Measurements from ENCODE around the gene C1QTNF1.

C1QTNF1 gene, protein sequence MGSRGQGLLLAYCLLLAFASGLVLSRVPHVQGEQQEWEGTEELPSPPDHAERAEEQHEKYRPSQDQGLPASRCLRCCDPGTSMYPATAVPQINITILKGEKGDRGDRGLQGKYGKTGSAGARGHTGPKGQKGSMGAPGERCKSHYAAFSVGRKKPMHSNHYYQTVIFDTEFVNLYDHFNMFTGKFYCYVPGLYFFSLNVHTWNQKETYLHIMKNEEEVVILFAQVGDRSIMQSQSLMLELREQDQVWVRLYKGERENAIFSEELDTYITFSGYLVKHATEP

DNA sequence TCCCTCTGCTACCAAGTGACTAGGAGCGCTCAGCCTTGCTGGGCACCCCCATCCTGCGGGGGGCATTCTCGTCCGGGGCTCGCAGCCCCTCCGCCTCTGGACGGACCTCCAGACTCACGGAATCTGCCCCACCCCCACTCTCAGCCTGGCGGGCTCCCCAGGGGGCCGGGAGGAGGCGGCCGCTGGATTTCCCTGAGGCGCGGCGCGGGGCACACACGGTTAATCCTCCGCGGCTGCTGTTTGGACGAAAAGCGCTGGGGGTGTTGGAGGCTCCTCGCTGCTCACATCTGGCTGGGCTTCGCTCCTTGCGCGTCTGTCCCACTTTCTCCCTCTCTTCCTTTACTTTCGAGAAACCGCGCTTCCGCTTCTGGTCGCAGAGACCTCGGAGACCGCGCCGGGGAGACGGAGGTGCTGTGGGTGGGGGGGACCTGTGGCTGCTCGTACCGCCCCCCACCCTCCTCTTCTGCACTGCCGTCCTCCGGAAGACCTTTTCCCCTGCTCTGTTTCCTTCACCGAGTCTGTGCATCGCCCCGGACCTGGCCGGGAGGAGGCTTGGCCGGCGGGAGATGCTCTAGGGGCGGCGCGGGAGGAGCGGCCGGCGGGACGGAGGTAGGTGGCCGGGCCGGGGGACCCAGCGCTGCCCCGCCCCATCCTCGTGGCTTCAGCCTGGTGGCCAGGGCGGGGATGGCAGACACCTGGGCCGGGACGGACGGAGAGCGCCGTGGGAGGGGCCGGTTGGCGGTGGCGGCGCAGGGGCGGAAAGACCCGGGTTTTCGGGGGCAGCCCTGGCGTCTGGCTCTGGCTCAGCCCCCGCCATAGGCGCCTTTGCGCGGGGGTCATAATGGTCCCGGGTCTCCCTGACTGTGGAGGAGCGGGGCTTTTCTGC is at the start of gene C1QTNF1:
Gene C1QTNF1 (plus strand): TSS at position 284 of the 886 bp plus-strand sequence. CDS start 19,800 bp downstream, outside the sequence.
- no peak for DNase-seq (ENCODE audit: low read depth)

DNA sequence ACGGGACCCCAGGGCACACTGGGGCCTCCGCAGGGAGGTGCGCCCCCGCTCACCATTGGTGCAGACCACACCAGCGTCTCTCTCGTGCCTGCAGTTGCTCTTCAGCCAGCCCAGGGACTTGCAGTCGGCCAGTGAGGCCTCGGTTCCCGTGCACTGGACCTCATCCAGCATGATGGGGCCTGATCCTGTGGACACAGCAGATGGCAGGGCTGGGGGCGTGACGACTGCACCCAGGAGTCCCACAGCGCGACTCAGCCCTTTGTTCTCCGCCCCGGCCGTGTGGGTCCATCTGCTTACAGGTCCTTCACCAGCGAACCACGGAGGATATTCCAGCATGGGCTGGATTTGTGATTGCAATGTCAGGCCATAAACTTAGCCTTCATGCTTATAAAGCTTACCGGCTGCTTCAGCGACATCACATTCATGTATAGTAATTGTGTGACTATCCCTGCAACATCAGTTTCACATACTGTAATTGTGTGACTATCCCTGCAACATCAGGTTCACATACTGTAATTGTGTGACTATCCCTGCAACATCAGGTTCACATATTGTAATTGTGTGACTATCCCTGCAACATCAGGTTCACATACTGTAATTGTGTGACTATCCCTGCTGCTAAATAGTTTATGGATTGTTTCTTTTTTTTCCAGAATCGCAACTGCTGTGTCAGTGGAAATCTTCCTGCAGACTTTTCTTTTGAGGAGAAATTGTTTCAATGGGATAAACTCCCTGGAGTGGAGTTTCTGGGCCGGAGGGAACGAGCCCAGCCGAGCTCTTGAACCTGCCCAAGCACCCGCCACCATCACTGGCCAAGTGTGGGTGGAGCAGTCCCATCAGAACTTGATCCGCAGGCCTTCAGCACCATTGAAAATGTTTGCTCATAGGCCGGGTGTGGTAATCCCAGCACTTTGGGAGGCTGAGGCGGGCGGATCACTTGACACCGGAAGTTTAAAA is 49.1 kb upstream of the C1QTNF1 start:
- peak; percentile 79 for DNase-seq (ENCODE audit: low read depth)

DNA sequence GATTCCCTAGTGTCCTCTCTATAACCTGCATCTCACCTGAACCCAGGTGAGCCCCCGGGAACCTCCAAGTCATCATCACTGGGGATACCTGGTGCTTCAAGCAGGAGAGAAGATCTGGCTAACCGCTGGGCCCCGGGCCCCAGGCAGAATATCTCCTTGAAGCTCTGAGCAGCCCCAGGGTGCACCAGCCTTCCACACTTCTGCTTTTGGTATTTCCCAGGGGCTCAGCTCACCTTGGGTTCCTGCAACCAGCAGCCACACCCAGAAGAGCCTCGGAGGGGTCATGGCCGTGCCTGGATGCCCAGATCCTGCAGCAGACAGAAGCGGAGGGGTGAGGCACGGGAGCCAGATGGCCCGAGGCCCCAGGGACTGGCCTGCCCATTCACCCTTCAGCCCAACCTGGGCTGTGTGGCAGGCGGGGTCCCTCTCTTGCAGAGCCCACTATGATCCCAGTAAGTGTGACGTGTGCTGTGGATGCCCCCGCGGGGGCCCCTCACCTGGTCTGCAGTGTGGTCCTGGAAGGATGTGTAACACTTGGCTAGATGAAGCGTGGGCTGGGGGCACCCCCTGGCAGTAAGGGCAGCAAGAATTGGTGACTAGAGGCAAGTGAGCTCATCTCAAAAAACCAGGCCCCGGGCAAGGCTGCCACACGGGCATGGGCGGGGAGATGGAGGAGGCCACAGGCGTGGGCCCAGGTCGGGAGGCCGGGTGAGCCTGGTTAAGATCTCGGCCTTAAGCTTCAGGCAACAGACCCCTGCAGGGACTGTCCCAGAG is 46.9 kb upstream of the C1QTNF1 start:
- no peak for DNase-seq (ENCODE audit: low read depth)

DNA sequence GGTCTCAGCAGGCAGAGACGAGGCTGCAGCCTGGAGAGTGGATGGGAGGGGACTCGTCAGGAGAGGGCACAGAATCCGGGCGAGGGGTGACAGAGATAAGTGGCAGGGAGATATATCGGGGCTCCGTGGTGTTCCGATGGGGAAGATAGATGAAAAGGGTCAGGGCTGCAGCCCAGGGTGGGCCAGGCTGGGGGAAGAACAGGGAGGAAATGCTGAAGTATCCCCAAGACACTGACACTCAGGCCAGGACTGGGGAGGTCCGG is 46.4 kb upstream of the C1QTNF1 start:
- DNase-seq (ENCODE audit: low read depth) = no peak

DNA sequence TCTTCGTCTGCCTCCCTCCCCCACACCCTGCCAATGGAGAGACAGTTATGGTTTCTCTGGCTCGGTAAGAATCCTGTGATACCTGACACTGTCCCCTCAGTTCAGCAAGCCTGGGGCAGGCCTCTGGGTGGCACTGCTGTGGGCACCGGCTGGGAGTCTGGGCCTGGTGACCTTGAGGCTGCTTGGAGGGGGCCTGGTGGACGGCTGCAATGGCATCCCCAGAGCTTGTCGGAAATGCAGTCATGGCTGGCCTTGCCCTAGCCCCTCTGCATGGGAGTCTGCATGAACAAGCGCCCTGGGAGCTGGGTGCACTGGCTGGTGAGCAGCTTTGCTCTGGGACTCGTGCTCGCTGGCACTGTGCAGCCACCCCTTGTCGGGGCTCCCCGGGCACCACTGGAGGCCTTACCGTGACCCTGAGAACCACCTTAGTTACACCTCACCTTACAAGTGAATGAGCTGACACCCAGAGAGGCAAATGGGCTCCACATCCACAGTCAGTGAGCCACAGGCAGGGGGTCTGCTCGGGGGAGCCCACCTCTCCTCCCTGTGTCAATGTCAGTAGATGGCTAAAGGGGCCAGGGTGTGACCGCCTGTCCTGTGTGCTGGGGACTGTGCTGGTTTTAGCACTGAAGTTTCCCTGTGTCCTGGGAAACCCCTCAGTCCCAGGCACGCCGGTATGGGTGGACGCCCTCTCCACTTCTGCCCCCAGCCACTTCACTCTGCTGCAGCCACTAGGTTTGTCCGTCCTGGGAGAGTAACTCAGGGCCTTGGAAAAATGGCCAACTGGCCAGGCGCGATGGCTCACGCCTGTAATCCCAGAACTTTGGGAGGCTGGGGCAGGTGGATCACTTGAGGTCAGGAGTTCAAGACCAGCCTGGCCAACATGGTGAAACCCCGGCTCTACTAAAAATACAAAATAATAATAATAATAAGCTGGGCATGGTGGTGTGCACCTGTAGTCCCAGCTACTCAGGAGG is 45.7 kb upstream of the C1QTNF1 start:
- DNase-seq (ENCODE audit: low read depth) = no peak

DNA sequence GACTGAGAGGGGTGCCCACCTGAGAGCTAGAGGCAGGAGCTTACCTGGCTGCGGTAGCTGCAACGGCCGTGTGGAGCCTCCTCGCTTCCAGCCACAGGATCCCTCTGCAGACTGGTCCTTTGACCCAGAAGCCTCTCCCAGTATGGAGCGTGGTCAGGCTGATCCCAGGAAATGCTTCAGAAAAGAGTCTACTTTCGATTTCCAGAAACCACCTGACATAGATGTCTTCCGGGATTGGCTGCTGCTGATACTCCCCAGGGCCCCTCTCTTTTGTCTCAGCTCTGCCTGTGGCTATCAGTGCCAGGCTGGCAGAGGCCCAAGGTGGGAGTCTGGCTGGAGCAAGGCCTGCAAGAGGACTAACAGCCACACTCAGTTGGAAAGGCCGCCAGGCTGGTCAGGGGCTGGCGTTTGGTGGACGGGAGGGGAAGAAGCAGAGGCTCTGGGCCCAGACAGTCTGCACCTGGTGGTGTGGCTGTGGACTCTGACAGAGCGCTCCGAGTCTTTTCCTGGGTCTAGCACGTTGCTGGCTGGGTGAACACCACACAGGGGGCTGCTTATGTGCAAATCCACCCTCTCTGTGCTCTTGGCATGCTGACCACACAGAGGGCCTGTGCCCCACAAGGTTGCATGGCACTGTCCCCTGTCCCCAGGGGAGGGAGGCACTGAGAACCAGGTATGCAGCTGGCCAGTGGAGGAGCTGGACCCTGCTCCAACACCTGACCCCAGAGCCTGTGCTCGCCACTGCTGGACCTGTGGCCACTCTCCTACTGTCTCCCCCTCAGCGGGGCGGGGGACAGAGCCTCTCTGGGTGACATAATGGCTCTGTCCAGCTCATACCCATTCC is 44.0 kb upstream of the C1QTNF1 start, which contains the start of gene LGALS3BP:
Gene LGALS3BP (minus strand): TSS at position 144 of the 844 bp plus-strand sequence. CDS start 2,732 bp downstream, outside the sequence.
- peak; percentile 50 for DNase-seq (ENCODE audit: low read depth)

DNA sequence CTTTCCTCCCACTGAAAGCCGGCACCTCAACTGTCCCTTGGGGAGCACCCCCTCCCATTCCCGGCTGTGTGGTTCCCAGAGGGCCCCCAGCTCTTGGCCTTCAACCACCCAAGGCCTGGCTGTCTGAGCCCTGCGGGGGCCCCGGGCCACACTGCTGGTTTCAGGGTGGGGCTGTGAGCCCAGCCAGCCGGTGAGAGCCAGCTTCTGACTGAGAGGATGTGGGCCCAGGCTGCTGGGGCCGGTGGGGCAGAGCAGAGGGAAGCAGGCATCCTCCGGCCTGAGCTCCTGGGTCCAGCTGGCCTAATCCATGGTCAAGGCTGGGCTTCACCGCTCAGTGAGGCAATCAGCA is 43.4 kb upstream of the C1QTNF1 start:
- DNase-seq (ENCODE audit: low read depth) = no peak

DNA sequence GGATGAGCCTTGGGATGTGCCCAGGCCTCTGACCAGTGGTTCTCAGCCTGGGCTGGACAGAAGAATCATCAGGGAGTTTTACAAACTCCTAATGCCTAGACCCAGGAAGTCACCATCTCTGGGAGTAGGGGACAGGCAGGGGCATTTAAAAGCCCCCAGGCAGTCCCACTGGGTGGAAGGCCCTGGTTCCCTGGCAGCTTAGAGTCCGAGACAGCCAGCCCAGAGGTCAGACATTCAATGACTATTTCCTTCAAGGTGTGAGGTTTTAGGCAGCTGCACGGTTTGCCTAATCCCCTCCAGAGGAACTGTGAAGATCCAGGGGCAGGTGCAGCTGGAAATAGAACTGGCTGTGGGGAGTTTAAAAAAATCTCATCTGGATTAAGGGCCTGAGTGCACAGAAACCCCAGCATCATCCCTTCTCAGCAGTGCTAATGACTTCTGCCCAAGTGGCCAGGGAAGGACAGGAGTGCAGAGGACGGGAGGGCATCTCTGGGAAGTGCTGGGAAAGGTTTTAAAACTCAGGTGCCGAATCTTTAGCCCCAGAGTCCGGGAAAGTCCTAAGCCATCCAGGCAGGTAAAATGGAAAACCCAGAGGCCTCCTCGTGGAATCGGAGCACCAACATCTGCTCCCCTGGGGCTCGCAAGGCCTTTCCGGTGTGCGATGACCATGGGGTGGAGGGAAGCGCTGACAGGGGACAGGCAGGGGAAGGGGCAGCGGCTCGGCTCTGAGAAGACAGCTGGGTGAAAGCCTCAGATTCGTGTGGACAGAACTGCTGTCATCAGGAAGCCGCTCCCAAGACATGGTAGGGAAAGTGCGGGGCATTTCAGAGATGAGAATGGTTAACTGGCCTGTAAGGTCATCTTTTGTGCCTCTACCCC is 42.7 kb upstream of the C1QTNF1 start:
- DNase-seq (ENCODE audit: low read depth) = no peak

DNA sequence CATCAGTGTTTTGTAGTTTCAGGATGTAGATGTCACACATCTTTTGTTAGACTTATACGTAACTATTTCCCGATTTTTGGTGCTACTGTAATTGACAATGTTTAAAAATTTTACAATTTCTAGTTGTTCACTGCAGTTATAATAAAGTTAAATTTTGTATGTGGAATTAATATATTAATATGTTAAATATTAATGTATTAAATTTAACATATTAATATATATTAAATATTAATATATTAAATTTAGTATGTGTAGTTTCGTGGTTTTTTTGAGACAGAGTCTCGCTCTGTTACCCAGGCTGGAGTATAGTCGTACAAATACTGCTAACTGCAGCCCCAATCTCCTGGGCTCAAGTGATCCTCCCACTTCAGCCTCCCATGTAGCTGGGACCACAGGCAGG is 38.6 kb upstream of the C1QTNF1 start:
- DNase-seq (ENCODE audit: low read depth) = no peak

DNA sequence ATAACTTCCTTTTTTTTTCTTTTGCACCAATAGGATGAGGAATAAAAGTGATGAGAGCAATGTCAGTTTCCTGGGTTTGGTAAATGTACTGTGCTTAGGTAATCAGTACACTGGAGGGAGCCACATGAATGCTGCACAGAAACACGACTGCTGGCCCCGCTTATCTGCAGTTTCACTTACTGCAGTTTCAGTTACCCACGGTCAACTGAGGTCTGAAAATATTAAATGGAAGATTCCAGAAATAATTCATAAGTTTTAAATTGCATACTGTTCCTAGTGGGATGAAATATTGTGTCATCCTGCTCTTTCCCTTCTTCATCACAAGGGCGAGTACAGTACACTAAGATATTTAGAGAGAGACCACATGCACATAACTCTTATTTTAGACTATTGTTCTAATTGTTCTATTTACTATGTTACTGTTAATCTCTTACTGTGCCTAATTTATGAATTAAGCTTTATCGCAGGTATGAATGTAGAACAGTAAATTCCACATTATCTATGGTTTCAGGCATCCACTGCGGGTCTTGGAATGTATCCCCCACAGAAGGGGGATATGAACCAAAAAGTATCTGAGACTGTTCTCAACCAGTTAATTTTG is 37.8 kb upstream of the C1QTNF1 start:
- DNase-seq (ENCODE audit: low read depth) = no peak

DNA sequence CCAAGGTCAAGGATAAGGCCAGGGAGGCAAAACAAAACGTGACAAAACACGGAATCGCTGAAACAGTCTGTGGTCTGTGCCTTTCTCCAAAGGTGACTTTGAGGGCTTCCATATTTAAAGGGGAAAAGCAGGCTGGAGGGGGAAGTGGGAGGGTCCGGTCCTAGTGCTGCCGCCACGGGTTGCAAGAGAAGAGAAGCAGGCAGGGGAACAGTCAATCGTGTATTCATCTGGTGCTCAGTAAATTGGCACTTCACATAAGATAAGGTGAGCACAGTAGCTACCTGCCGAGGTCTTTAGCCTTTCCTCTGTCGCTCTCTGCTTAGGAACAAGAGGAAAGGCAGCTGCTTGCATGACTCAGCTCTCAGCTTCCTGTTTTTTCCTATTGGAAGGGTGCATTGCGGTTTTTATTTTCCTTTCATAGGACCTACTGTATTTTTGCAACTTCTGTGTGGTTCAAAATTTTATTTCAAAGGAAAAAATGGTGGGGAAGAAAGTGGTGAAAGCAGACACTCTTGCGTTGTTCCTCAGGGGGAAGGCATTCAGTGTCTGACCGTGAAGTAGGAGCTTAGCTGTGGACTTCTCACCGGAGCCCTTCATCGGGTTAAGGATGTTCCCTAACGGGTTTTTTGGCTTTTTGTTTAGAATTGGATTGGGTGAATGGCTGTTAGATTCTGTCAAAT is 37.2 kb upstream of the C1QTNF1 start:
- DNase-seq (ENCODE audit: low read depth) = no peak

DNA sequence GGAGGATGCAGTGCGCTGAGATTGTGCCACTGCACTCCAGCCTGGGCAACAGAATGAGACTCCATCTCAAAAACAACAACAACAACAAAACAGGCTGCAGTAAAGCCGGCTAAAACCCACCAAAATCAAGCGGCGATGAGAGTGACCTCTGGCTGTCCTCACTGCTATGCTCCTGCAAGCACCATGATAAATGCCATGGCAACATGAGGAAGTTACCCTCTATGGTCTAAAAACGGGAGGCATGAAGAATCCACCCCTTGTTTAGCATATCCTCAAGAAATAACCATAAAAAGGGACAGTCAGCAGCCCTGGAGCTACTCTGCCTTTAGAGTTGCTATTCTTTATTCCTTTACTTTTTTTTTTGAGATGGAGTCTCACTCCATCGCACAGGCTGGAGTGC is 35.8 kb upstream of the C1QTNF1 start:
- no peak for DNase-seq (ENCODE audit: low read depth)

DNA sequence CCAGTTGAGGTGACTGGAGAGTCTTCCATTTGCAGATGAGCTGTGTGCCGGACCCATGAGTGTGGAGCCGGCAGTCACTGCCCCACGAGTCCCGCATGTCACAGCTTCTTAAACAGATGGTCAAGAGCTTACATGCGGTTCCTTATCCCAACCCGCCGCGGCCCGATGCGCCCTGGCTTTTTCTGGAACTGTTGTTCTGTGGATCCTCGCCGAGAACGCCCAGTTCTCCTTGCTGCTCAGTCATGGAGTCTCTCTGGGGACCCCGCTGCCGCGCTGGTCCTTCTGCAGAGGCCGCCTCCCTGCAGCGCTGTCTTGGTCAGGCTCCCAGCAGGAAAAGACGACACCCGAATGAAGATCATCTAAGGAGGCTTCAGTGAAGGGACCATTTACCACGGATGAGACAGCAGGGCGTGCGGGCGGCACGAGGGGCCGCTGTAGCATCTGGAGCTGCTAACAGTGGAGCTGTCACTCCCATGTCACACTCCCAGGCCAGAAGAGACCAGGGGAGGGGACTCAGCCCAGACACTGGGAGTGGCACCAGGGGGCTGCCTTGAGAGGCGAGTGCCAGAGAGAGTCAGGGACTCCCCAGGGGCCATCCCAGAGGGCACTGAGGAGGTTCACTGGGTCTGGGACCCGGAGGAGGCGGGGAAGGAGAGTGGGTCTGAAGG is 33.5 kb upstream of the C1QTNF1 start:
- DNase-seq (ENCODE audit: low read depth) = no peak

DNA sequence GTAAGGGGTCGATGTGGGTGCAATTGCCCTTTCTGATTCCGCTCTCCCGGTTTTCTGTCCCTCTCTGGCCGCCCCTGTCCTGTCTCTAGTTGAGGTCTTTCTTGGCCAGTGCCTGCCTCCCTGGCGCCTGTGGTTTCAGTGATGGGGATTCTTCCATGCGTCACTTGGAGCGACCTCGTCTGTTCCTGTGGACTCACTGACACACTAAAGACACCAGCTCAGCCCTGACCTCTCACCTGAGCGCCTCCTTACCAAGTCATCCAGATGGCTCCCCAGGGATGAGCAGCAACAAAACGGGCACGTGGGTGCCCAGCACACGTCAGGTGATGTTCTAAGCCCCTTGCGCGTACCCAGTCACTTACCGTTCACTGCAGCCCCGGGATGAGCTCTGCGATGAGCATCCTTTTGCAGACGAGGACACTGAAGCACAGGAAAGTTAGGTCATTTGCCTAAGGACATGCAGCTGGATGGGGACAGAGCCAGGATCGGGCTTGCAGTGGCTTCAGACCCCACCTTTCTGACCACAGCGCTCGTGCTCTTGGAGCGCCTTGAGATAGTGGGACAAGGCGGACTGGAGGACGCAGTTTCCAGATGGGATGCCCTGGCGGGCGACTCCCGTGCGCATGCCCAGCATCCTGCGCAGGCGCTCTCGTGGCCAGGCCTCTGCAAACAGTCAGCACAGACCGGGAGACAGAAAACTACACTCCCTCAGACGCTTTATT is 32.8 kb upstream of the C1QTNF1 start:
- no peak for DNase-seq (ENCODE audit: low read depth)

DNA sequence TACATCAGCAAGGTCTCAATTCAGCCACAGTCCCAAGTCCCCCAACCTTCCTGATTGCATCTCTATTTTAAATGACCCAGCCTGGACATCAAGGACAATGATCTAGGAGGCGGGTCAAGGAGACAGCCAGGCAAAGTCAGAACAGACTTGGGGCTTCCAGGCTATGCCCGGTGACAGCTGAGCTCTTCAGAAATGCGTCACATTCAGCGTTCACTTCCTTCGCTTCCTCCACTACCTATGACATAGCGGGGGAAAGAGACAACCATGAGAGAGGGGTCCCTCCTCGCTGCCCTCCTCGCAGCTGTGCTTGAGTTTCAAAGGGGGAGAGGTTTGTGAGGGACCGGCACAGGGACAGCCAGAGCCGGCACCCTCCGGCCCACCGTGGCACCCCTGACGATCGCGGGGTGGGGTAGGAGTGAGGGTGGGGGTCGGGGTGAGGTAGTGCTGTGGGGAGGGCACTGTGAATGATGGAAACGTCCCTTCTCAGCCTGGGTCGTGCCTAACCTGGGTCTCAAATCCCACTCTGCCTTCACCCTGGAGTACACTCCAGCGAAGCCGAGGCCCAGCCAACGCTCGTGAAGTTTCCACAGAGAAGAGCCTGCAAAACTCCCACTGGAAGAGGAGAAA is 31.9 kb upstream of the C1QTNF1 start:
- DNase-seq (ENCODE audit: low read depth) = no peak

All from fibroblast of the conjunctiva (primary cell).